Activated naive CD4-positive, alpha-beta T cell treated with Interleukin-2 at 50 U/mL for 16 hours (primary cell): Measurements from ENCODE around the gene SAPCD1.
A peak's percentile ranks its signal among the peaks of the same experiment; 100 is the strongest.

Experiments
- DNase-seq: peaks from one replicate; pipeline ENCODE4 v3.0.0-alpha.2; 2020

SAPCD1 gene

GRCh38 chr6:31729979-31730630 lies 32.4 kb upstream of the SAPCD1 start:
- DNase-seq: peak; percentile 60

GRCh38 chr6:31730631-31731086 lies 31.8 kb upstream of the SAPCD1 start:
- DNase-seq: no peak

- no peak for DNase-seq
Observed at GRCh38 chr6:31732029-31732428, 30.4 kb upstream of the SAPCD1 start.

- no peak for DNase-seq
Observed at GRCh38 chr6:31733734-31734133, 28.7 kb upstream of the SAPCD1 start.

DNA sequence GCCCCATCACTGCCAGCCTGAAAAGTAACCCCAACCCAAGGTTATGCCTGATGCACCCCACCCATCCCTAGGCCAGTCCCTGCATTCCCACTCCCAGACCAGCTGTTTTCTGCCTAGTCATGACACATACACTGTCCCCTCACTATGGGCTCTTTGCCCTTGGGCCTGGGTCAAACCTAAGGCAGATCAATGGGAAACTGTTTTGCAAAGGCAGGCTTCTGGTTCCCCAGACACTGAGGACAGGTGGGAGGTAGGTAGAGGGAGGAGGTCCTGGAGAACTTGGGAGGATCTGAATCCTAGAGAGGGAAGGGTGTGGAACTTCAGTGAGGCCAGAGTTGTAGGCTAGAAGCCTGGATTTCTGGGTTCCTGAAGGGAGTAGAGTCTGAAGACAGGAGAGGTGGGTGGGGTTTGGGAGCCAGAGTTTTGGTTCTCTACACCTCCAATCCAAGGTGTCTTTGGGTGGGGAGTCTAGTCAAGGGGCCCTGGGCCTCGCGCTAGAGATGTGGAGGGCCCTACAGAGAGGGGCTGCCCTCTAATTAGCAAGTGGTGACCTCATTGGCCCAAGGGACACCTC lies 28.1 kb upstream of the SAPCD1 start:
- DNase-seq: no peak

DNA sequence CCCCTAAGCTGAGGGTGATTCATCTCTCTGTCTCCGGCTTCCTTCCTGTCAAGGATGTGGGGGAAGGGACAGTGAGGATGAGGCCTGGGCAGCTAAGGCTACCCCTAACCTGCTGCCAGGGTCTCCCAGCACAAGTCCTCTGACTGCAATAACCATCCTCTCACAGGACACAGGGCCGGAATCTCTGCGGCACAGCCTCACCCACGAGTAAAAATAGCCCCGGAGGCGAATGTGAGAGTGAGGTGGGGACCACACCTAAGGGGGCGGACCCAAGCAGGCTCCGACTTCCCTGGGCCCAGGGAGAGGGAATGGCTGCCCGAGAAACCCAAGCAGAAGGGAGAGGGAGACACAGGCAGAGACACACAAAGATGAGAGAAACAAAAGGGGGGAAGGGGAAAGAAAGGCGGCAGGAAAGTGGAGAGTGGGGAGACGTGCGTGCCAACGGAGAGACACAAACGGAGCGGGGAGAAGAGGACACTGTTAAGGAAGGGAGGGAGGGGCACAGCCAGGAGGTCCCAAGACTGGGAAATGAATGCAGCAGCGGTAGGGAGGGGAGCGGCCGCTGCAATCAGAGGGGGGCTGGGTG lies 27.5 kb upstream of the SAPCD1 start:
- peak; percentile 60 for DNase-seq

DNA sequence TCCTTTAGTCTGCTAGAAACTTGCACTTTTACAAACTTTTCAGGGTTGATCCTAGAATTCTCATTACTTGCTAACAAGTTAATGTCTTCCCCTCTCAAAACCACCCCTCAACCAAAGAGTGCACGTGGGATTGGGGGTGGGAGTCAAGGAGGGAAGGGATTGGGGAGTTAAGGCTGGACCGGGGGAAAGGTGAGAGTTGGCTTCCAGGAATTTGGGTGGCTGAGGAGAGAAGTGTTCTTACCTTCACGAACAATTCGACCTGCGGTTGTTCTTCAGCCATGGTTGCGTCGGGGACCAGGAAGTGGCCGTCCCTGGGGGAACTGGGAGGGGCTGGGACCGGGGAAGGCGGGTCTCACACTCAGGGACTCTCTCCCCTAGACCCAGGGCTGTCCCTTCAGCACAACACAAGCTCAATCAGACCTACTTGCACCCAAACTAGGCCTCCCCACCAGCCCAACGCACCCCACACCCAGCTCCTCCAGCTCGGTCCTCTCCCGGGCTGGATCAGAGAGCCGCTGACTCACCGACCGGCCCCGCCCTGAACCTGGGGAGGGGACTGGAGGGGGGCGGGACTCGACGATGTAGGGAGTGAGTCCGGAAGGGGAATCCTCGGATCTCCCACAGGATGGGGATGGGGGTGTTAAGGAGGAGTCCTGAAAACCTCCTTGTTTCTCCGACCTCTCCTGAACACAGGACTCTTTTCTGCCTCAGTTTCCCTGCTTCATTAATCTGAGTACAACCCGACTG lies 26.3 kb upstream of the SAPCD1 start, which contains the start of gene CLIC1:
Gene CLIC1 (minus strand): TSS at position 510 of the 747 bp plus-strand sequence. CDS start 230 bp downstream, at position 280.
- DNase-seq: peak; percentile 83

DNA sequence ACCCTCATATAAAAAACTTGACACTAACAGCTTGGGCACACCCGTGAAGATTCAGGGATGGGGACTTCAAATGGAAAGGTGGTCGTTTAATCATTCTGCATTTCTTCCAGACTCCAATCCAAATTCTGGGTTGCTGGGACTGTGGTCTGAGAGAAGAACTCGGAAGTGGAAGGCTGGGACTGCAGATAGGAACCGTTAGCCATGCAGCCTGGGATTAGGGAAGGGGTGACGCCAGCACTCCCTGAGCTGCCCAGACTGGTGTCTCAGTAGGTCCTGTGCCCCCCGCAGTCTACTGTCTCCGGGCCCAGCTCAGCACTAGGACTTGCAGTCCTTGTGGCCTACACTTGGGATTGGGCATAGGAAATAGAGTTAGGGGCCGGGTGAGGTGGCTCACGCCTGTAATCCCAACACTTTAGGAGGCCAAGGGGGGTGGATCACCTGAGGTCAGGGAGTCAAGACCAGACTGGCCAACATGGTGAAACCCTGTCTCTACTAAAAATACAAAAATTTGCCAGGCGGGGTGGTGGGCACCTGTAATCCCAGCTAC lies 25.6 kb upstream of the SAPCD1 start:
- no peak for DNase-seq

GRCh38 chr6:31737315-31737990 lies 25.0 kb upstream of the SAPCD1 start:
- DNase-seq: no peak

DNA sequence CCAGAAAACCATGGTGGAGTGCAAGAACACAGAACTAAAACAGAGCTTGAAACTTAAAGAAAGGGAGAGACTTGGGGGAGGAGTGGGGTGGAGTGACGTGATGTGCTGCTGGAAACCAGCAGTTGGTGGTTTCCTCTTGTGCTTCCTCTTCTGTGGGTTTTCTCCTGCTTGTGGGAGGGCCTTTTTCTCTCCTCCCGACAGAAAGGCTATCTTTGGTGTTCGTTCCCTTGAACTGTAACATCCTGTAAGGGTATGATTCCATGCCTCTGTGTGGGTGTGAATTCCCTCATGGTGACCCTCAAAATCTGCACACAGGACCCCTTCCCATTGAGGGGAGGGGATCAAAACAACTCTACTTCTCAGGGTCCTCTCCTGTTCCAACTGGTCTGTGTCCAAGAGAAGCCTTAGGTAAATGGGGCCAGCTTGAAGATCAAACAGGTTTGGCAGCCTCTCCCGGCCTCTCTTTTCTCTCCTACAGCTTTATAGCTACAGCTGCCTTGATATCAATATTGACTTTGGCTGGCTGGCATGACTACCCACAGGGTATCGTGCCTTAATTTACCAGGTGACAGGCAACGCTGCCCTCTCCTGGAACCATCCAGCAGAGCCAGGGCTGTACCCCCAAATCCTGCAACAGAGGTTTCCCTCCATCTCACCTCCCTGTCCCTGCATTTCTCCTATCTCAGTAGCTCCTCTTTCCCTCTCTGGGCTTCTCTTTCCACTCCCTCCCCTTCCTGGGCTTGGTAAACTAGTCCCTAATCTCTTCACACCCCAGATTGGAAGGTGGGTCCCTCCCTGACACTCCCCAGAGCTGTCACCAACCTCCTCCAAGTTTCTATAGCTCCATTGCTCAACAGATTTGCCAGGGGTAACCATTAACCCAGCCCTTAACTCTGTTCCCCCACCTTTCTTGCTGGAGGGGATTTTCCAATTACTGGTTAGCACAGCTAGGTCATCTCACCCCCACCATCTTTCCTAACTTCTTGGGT lies 24.2 kb upstream of the SAPCD1 start:
- peak; percentile 62 for DNase-seq

DNA sequence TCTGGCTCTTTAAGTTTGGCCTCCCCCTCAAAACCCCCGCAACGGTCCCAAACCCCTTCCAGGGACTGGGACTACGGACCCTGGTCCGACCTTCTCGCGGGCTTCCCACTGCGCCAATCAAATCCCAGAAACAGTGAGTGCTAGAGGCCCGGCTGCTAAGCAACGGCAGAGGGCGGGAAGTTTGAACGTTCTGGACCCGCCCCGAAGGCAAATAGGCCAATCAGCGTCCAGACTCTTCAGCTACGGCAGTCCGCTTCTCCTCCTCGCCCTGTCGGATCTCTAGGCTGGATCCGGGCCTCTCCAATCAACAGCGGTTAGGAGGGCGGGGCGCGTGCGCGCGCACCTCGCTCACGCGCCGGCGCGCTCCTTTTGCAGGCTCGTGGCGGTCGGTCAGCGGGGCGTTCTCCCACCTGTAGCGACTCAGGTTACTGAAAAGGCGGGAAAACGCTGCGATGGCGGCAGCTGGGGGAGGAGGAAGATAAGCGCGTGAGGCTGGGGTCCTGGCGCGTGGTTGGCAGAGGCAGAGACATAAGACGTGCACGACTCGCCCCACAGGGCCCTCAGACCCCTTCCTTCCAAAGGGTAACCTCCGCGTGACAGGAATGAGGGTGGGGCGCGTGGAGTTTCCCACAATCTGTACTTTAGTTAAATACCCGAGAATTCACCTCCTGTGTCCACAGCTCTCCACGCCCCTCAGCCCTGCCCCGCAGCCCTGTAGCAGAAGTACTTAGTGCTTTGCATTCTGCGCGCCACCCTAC lies 22.6 kb upstream of the SAPCD1 start, which contains the start of gene MSH5:
Gene MSH5 (plus strand): TSS at position 367 of the 758 bp plus-strand sequence. CDS start 462 bp downstream, outside the sequence.
- peak; percentile 96 for DNase-seq

GRCh38 chr6:31740397-31741223 lies 21.8 kb upstream of the SAPCD1 start:
- DNase-seq: no peak

GRCh38 chr6:31741815-31742214 lies 20.6 kb upstream of the SAPCD1 start:
- DNase-seq: no peak

DNA sequence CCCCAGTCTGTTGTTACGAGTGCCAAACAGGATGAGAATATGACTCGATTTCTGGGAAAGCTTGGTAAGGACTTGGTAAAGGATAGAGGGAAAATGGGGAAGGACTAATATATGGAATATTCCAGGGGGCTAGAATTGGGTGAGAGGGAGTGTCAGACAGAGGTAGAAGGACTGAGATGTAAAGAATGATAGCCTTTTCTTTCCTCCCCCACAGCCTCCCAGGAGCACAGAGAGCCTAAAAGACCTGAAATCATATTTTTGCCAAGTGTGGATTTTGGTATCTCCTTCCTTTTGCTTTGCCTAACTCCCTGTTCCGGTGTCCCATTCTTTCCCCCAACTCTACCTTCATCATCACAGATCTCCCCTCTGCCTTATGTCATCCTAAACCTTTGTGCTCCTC lies 19.6 kb upstream of the SAPCD1 start:
- no peak for DNase-seq

GRCh38 chr6:31744422-31744821 lies 18.0 kb upstream of the SAPCD1 start:
- DNase-seq: no peak

DNA sequence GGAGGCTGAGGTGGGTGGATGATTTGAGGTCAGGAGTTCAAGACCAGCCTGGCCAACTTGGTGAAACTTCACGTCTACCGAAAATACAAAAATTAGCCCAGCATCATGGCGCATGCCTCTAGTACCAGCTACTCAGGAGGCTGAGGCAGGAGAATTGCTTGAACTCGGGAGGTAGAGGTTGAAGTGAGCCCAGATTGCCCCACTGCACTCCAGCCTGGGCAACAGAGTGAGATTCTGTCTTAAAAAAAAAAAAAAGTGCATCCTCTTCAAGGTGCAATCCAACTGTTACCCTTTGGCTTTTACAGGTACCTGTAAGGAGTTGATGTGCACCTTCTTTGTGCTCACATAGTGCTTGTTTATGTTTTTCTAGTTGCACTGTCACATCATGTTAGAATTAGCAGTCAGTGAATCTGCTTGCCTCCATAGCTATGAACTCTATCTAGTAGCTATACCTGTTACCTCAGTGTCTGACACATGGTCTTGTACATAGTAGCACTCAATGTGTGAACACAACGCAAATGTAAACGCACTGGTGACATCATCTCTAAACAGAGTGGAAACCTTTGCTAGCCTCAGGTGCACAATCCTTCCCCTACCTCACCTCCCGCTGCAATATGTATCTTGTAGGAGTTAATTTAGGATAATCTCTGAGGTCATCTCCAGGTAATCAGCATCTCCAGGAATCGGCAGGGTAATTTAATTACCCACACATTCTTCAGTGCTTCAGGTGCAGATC lies 13.0 kb upstream of the SAPCD1 start:
- DNase-seq: no peak

DNA sequence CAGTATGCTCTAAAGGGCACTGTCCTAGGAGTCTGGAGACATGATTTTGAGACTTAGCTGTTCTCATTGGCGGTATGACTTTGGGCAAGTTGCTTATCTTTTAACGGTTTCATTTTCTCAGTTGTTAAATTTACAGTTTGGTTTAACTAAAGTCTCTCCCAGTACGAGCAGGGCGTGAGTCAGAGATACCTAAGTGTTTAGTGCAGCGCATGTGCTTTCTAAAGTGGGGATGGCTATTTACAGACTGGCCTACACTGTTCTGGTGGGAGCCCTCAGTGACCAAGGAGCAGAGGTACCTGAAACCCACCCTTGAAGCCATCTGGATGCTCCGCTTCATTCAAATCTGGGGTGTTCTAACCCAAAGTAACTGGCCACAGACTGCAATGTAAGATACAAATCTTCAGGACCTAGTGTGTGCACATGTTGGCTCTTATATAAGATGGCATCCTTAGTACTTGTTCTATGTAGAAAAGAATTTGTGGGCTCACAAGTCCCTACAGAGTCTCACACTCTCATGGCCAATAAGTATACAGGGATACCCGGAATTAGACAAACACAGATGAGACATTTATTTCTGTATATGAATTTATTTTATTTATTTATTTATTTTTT lies 11.9 kb upstream of the SAPCD1 start:
- DNase-seq: no peak

GRCh38 chr6:31752739-31753319 lies 9.6 kb upstream of the SAPCD1 start:
- no peak for DNase-seq
